Epithelial cell of proximal tubule (primary cell): ENCODE measurements around the gene DACH2. TPM values are rescaled to one million over a fixed set of nuclear protein-coding genes. Genes with fewer than 3 reads are reported as not detected.

Source experiments
- DNase-seq: peaks from one replicate; pipeline ENCODE4 v3.0.0-alpha.2; 2011; ENCODE audit warnings: low read depth
- H3K4me3 ChIP-seq: 2 replicates; pipeline ENCODE4 v1.5.1; 2011; ENCODE audit warnings: low read depth, mild to moderate bottlenecking, low read length
- total RNA-seq: library from RNA; depleted of rRNA; stranded (reverse); fragments of >200 nt; gene quantifications from 2 replicates; pipeline ENCODE4 v1.2.3, GENCODE V29; 2015
- TF ChIP-seq, protein P1 (sequence below): conservative IDR thresholded peaks from 2 replicates; pipeline ENCODE4 v1.5.1; 2012; ENCODE audit warnings: low read depth, mild to moderate bottlenecking, low read length

Gene DACH2
- total RNA-seq, 1 donor from 2014 or later, result not detected

DNA sequence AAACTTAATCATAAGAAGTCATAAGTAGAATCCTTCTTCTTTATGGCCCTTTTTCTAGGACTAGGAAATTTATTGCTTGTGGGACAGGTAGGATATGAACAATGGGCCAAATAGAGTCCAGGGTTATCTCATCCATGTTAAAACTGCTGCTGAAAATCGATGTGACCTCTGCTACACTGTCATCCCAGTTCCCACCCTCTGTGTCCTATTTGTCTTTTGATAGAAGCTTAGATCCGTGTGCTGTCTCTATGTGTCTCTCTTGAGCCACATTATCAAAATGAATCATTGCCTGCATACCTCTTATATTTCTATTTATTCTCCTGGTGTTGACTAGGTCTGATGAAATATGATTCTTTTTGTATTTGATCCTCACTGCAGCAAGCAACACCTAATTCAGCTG is 661.4 kb downstream of the DACH2 start:
- no peak overlapping the region for H3K4me3 ChIP-seq
- DNase-seq, result no peak
- TF ChIP-seq, protein P1, sequence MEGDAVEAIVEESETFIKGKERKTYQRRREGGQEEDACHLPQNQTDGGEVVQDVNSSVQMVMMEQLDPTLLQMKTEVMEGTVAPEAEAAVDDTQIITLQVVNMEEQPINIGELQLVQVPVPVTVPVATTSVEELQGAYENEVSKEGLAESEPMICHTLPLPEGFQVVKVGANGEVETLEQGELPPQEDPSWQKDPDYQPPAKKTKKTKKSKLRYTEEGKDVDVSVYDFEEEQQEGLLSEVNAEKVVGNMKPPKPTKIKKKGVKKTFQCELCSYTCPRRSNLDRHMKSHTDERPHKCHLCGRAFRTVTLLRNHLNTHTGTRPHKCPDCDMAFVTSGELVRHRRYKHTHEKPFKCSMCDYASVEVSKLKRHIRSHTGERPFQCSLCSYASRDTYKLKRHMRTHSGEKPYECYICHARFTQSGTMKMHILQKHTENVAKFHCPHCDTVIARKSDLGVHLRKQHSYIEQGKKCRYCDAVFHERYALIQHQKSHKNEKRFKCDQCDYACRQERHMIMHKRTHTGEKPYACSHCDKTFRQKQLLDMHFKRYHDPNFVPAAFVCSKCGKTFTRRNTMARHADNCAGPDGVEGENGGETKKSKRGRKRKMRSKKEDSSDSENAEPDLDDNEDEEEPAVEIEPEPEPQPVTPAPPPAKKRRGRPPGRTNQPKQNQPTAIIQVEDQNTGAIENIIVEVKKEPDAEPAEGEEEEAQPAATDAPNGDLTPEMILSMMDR, result no peak

DNA sequence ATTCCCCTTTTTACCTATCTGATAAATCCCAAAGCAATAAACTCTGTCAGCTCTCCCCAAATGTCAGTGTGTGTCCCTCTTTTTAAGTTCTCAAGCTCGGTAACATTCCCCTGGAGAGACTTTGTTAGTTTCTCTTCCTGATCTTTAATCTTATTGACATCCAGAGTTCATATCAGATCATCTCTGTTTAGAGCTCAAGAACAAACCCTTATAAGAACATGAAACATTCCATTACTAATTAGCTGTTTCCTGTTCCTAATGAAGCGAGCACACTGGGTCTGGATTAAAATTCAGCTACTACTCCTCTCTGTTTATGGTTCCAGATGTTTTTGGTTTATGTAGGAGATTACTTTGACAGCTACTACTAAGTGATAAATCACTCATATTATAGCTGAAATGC is 681.5 kb downstream of the DACH2 start:
- TF ChIP-seq, protein P1, result no peak
- H3K4me3 ChIP-seq, result no peak overlapping the region
- DNase-seq, result no peak

DNA sequence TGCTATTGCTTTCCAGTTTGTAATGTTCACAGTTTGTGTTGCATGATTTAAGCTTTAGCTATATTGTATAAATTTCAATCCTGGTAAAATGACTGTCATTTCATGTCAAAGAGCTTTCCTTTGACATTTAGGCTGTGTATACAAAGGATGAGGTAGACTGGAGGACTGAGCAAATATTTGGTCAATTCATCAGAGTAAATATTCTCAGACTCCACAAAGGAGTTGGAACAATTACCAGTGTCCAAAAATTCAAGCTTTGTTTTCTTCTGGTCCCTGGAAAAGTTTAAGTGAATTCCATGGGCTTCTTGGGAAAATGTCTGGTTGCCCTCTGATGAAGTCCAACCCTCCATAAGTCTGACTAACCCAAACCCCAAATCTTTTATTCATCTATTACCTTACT is 682.4 kb downstream of the DACH2 start:
- no peak overlapping the region for H3K4me3 ChIP-seq
- TF ChIP-seq, protein P1, result no peak
- no peak for DNase-seq

DNA sequence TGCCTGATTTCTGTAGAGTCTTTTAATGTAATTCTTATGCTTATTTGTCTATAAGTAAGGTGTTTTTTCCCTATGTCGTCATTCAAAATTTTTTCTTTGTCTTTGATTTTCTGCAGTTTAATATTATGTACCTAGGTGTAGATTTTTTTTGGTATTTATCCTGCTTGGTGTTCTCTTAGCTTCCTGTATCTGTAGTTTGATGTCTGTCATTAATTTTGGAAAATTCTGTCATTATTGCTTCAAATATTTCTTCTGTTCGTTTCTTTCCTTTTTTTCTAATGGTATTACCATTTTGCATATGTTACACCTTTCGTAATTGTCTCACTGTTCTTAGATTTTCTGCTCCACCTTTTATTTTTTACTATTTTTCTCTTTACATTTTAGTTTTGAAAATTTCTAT is 696.9 kb downstream of the DACH2 start:
- H3K4me3 ChIP-seq, result no peak overlapping the region
- TF ChIP-seq, protein P1, result no peak
- no peak for DNase-seq

Other genes with a start within 250 kb of the DACH2 start
- gene CHM, start 100.9 kb upstream of the DACH2 start, total RNA-seq, result 12.0 and 15.0 TPM in 2 replicates